ENCODE measurements around the gene RNF220. TPM values are rescaled to one million over a fixed set of nuclear protein-coding genes. Genes with fewer than 3 reads are reported as not detected.

The RNF220 gene
- total and polyA plus RNA-seq, 2 of the 4 experiments (the other 2 are of a cell fraction): 71.8 to 77.1 TPM

- Histone ChIP-seq H2AFZ (replicated peaks; ENCODE audit: low read length, poor library complexity) (no peak overlapping the region), H3K4ac (ENCODE audit: low read depth, low read length) (no peak overlapping the region), H2BK20ac (ENCODE audit: low read depth, low read length) (no peak overlapping the region), H2AK5ac (ENCODE audit: low read depth, low read length) (no peak overlapping the region), H3K23ac (ENCODE audit: low read depth, low read length) (no peak overlapping the region), H3K18ac (ENCODE audit: low read depth, low read length) (no peak overlapping the region), H3K27ac (ENCODE audit: insufficient read depth, low read length) (no peak overlapping the region), H3K4me2 (ENCODE audit: low read depth, low read length) (no peak overlapping the region), H3K4me3 (ENCODE audit: insufficient read depth, low read depth, low read length) (no peak overlapping the region), H3K9me3 (ENCODE audit: control insufficient read depth, insufficient read depth, low read length) (no peaks in the 10 kb centered on the region), H4K91ac (ENCODE audit: insufficient read depth, low read depth, low read length) (no peak overlapping the region), H2BK15ac (ENCODE audit: low read depth, low read length) (no peak overlapping the region), H3K79me1 (ENCODE audit: low read depth in 1 of 2, low read length in 2 of 2) (no peaks in the 10 kb centered on the region), H3K27me3 (ENCODE audit: control insufficient read depth, insufficient read depth, low read length) (no peaks in the 10 kb centered on the region; the same call in 1 of the 2 replicates), H4K5ac (ENCODE audit: low read depth, low read length) (no peak overlapping the region), H4K8ac (ENCODE audit: low read depth in 2 of 2, low read length in 2 of 2) (no peak overlapping the region), H2BK120ac (ENCODE audit: low read depth, low read length) (no peak overlapping the region), H3K9ac (ENCODE audit: low read depth, low read length) (no peak overlapping the region), H2AK9ac (replicated peaks; ENCODE audit: low read depth, low read length, poor library complexity) (no peak overlapping the region), H4K20me1 (ENCODE audit: insufficient read depth, low read length) (peaks cover 7% of the 10 kb centered on the region; the same call in 1 of the 2 replicates), H3K56ac (ENCODE audit: extremely low read depth, insufficient read depth, low read length) (no peak overlapping the region), H3K14ac (replicated peaks; ENCODE audit: low read depth, low read length) (no peak overlapping the region), H3K4me1 (ENCODE audit: control insufficient read depth, insufficient read depth, low read length) (peaks cover 13% of the 10 kb centered on the region), H2BK5ac (ENCODE audit: low read depth, low read length, poor library complexity, severe bottlenecking) (no peak overlapping the region), H3K36me3 (ENCODE audit: control insufficient read depth, insufficient read depth, low read length) (no peaks in the 10 kb centered on the region), H3K9me1 (ENCODE audit: insufficient read depth, low read length) (peaks cover 19% of the 10 kb centered on the region)
- 94% methylated on average over 4 of the region's 7 CpGs; no CpG with 5 or more reads in 1 of the 2 experiments for WGBS, 2 experiments (ENCODE audit: extremely low coverage in 2 of 2, insufficient read length in 1 of 2)
- intact Hi-C loops (cut with micrococcal nuclease) (no loop called here), in situ Hi-C loops (cut with MboI; ENCODE audit: low sequenced_read_pairs) (no loop called here), dilution Hi-C loops (cut with HindIII; ENCODE audit: low sequenced_read_pairs, unreplicated experiment) (no loop called here)
- BruUV-seq (replicated peaks): no TSS peak
- TF ChIP-seq BHLHE40 (IDR thresholded peaks at IDR 0.05; ENCODE audit: low read depth, low read length): no peak
- TF ChIP-seq SMC3 (IDR thresholded peaks at IDR 0.05; ENCODE audit: low read depth, low read length): no peak
- no peak for TF ChIP-seq RAD21 (IDR thresholded peaks at IDR 0.05; ENCODE audit: low read length)
- TF ChIP-seq MAFK (IDR thresholded peaks at IDR 0.05; ENCODE audit: low read depth, low read length): no peak
- no peak for TF ChIP-seq USF2 (IDR thresholded peaks at IDR 0.05; ENCODE audit: low read depth, low read length)
- no peak for TF ChIP-seq RFX5 (IDR thresholded peaks at IDR 0.05; ENCODE audit: low read depth, low read length)
- TF ChIP-seq CHD1 (IDR thresholded peaks at IDR 0.05; ENCODE audit: low read depth, low read length): no peak
- TF ChIP-seq CTCF (conservative IDR thresholded peaks at IDR 0.05; ENCODE audit: low read depth, low read length): no peak
- no peak for TF ChIP-seq POLR2A (IDR thresholded peaks at IDR 0.05; ENCODE audit: low read depth, low read length)
- no peak for TF ChIP-seq ELK1 (IDR thresholded peaks at IDR 0.05; ENCODE audit: borderline replicate concordance, low read depth, low read length)
- ATAC-seq (ENCODE audit: low read depth) (no peak), DNase-seq (no peak)
- POLR2A ChIA-PET (ENCODE audit: unreplicated experiment): no interaction called here
- CTCF ChIA-PET: no interaction called here
Observed at GRCh38 chr1:44625348-44625747, 220.3 kb downstream of the RNF220 start.
